Stimulated activated CD8-positive, alpha-beta memory T cell treated with anti-CD3 and anti-CD28 coated beads, Interleukin-12 subunit alpha, Interleukin-12 subunit beta, amount 100 ng/mL, for 24 hours (primary cell): ENCODE measurements around the gene LATS2.
"Not testable (repeated sequence)": the region's sequence is repeated elsewhere in the genome, so short reads cannot be mapped to it uniquely, and the experiment has no call there.

Experiments used
- DNase-seq: peaks from one replicate; pipeline ENCODE4 v3.0.0-alpha.2; 2020; ENCODE audit errors: extremely low read depth

The LATS2 gene

GRCh38 chr13:21075379-21076249, 14.2 kb upstream of the LATS2 start:
- DNase-seq: no peak

GRCh38 chr13:21075011-21075378, 13.6 kb upstream of the LATS2 start:
- no peak for DNase-seq

- DNase-seq: no peak
Observed at GRCh38 chr13:21074546-21074945, 13.2 kb upstream of the LATS2 start.

GRCh38 chr13:21071924-21072323, 10.5 kb upstream of the LATS2 start:
- DNase-seq: no peak

- DNase-seq: no peak
Observed at GRCh38 chr13:21071015-21071414, 9.6 kb upstream of the LATS2 start.

GRCh38 chr13:21069561-21070004, 8.2 kb upstream of the LATS2 start:
- no peak for DNase-seq

GRCh38 chr13:21067848-21068247, 6.5 kb upstream of the LATS2 start:
- no peak for DNase-seq

- DNase-seq: no peak
Observed at GRCh38 chr13:21066946-21067345, 5.6 kb upstream of the LATS2 start.

- DNase-seq: no peak
Observed at GRCh38 chr13:21065686-21066085, 4.3 kb upstream of the LATS2 start.

GRCh38 chr13:21063031-21063430, 1.6 kb upstream of the LATS2 start:
- no peak for DNase-seq

- DNase-seq: no peak
Observed at GRCh38 chr13:21060338-21061028, 903 bp downstream of the LATS2 start.

GRCh38 chr13:21059641-21060337, 1.6 kb downstream of the LATS2 start:
- DNase-seq: no peak

- DNase-seq: no peak
Observed at GRCh38 chr13:21058361-21058760, 3.0 kb downstream of the LATS2 start.

GRCh38 chr13:21055511-21056045, 5.8 kb downstream of the LATS2 start:
- DNase-seq: no peak

GRCh38 chr13:21055016-21055415, 6.4 kb downstream of the LATS2 start:
- DNase-seq: no peak

- no peak for DNase-seq
Observed at GRCh38 chr13:21054313-21054712, 7.1 kb downstream of the LATS2 start.

GRCh38 chr13:21053231-21053630, 8.2 kb downstream of the LATS2 start:
- DNase-seq: no peak

- no peak for DNase-seq
Observed at GRCh38 chr13:21051675-21052074, 9.7 kb downstream of the LATS2 start.

- DNase-seq: no peak
Observed at GRCh38 chr13:21050288-21051197, 10.8 kb downstream of the LATS2 start.

- not testable (repeated sequence) for DNase-seq
Observed at GRCh38 chr13:21049731-21050130, 11.7 kb downstream of the LATS2 start.
